Hematopoietic multipotent progenitor cell treated with erythropoietin and hydrocortisone succinate and interleukin-3 and kit ligand, for 17 days (in vitro differentiated cells): ENCODE measurements around the gene THADA.
"Not testable (repeated sequence)": the region's sequence is repeated elsewhere in the genome, so short reads cannot be mapped to it uniquely, and the experiment has no call there.

Source experiments
- DNase-seq: peaks from one replicate; pipeline ENCODE4 v3.0.0-alpha.2; 2015; ENCODE audit warnings: low spot score

Gene THADA

GRCh38 chr2:43538034-43538670, 57.7 kb downstream of the THADA start:
- DNase-seq = no peak

DNA sequence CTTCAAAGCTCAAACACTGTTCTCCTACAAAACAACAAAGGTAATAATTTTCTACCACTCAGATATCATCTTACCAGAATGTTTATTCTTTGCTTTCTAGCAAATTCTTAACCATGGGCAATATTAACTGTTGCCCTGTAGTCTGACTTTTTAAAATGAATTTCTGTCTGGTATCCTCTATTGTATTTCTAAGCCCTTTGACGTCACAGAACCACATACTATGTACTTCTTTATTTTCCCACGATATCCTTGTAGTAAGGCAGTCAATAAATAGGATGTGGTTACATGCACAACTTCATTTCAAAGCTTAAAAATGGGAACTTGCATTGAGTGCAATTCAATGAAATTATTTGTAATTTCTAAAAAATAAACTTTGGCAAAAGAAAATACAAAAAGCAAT, 58.7 kb downstream of the THADA start:
- DNase-seq = no peak

DNA sequence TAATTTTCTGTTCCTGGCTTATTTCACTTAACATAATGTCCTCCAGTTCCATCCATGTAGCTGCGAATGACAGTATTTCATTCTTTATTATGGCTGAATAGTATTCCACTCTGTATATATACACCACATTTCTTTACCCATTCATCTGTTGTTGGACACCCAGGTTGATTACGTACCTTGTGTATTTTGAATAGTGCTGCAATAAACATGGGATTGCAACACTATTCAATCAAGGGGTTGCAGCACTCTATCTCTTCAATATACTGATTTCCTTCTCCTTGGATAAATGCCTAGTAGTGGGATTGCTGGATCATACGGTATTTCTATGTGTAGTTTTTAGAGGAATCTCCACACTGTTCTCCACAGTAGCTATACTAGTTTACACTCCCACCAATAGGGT, 61.3 kb downstream of the THADA start:
- DNase-seq = no peak

GRCh38 chr2:43532572-43532971, 63.3 kb downstream of the THADA start:
- DNase-seq = not testable (repeated sequence)

DNA sequence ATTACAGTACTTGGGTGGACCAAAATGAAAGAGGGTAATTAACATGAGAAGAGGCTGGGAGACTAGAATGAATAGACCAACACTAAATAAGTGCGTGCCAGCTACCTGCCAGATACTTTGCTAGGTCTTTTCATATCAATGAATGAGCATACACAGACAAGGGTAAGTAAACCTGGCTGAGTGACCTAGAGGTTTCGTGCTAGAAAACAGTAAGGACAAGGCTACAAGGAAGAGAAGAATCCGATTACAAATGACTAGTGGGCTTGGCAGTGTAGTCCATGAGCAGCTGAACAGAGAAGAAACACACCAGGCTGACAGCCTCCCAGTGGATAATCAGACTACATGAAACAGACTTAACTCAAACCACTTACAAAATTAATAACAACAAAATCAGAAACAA, 64.6 kb downstream of the THADA start:
- DNase-seq = no peak

GRCh38 chr2:43526994-43527393, 68.8 kb downstream of the THADA start:
- DNase-seq = no peak

DNA sequence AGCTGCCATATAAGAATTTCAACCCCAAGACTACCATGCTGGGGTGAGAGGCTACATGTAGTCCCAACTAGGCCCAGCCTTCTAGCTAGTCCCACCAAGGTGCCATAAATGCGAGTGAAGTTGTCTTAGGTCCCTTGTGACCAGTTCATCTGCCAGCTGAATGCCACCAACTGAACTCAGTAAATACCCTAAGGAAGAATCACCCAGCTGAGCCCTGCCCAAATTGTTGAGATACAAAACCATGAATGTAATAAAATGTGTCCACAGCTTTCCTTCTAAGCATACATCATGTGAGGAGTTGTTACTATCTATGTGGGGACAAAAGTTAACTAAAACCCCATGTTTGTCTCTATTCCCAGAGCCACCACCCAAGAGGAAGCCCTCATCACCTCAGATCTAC, 70.3 kb downstream of the THADA start:
- DNase-seq = no peak

GRCh38 chr2:43524177-43524965, 71.5 kb downstream of the THADA start:
- no peak for DNase-seq

- no peak for DNase-seq
These were observed 73.7 kb downstream of the THADA start for GRCh38 chr2:43522177-43522576.

DNA sequence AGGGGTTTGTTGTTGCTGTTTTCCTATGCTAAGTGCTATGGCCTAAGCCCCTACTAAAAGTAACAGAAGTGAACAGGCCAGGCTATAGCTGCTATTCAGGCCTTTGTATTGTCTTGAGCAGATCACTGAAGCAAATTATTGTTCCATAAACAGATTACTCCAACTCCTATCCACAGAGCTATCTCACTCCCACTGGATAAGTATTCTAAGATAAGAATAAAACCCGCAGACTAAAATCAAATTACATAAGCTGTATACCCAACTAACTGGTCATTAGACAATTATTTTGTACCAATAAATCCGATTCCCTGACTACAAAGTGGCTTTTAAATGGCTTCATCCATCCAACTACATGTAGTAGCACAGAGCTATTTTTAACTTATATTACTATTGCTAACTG, 74.3 kb downstream of the THADA start:
- DNase-seq = no peak

DNA sequence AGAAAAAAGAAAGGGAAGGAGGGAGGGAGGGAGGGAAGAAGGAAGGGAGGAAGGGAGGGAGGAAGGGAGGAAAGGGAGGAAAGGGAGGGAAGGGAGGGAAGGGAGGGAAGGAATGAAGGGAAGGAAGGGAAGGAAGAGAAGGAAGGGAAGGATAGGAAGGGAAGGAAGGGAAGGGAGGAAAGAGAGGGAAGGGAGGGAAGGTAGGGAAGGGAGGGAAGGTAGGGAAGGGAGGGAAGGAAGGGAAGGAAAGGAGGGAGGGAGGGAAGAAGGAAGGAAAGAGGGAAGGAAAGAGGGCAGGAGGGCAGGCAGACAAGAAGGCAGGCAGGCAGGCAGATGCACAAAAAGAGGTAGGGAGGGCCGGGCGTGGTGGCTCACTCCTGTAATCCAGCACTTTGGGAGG, 74.9 kb downstream of the THADA start:
- DNase-seq = no peak

GRCh38 chr2:43519643-43520221, 76.1 kb downstream of the THADA start:
- DNase-seq = no peak

DNA sequence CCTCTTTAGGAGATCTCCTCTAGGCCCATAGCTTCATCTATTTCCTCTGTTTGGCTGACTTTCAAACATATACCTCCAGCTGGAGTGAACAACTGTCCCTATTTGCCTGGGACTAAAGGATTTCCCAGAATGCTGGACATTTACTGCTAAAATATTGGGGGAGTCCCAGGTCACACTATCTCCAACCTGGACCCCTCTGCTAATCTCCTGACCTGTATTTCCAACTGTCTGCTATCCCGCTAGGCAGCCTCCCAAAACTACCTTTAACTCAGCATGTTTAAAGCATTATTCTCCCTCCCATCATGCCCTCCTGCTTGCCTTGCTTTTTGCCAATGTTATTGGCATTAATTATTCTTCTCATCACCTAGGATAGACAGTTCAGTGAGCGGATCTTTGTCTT, 77.1 kb downstream of the THADA start:
- no peak for DNase-seq

DNA sequence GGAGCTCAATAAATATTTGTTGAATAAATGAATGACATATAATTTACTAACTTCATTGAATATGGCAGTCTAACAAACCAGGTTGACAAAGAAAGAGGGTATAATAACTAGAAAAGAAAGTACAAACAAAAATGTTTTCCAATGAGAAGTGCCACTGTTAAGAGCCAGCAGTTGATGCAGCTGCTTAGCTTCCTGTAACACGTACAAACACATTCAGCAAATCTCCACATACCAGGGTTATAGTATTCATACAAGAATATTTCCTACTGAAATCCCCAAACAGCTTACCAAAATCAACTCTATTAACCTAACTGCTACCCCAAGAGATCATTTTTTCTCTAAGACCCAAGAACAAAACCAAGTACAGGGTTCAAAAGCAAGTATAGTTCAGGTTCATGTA, 77.7 kb downstream of the THADA start:
- no peak for DNase-seq

GRCh38 chr2:43515807-43516497, 79.9 kb downstream of the THADA start:
- DNase-seq = no peak

GRCh38 chr2:43515248-43515647, 80.6 kb downstream of the THADA start:
- no peak for DNase-seq

DNA sequence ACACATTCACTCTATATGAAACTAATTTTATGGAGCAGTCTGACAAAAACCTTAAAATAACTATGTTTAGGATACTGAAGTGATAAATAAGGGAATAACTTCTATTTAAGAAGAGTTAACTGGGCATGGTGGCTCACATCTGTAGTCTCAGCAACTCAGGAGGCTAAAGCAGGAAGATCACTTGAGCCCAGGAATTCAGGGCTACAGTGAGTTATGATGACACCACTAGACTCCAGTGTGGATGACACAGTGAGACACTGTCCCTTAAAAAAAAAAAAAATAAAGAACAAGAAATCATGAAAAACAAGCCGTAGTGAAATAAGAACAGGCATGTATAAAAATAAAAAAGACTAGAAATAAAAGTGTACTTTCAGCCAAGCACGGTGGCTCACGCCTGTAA, 82.0 kb downstream of the THADA start:
- no peak for DNase-seq

GRCh38 chr2:43513216-43513615, 82.6 kb downstream of the THADA start:
- DNase-seq = no peak

DNA sequence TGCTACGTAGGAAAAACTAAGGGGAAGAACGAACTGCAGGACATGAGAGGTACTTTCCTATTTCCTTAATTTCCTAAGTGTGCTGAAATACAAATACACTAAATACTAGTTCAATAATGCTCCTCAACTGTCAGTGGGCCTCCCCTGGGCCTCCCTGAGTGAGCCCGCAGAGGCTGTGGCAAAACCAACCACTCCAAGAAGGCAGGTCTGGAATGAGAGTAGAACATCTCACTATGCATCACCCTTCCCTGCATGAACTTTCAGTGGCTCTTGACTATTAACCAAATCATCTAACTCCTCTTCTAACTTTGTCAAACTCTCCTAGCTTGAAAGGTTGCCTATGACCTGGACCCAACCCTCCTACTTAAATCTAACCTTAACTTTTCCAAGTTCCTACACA, 84.6 kb downstream of the THADA start:
- DNase-seq = no peak

DNA sequence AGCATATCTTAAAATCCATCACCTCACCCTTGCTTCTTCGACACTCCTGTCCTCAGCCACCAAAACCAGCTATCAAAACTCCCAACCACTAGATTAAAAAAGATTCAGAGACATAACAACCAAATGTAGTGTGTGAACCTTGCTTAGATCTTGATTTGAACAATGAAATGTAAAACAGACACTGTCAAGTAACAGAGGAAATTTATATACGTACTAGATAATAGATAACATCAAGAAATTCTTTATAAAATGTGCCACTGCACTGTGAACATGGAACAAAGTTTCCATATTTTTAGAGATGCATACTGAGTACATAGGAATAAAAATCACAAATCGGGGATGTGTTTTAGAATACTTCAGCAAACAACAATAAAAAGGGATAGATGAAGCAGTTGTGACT, 86.0 kb downstream of the THADA start:
- no peak for DNase-seq

- no peak for DNase-seq
These were observed 87.6 kb downstream of the THADA start for GRCh38 chr2:43508209-43508608.

- no peak for DNase-seq
These were observed 88.7 kb downstream of the THADA start for GRCh38 chr2:43507137-43507536.

DNA sequence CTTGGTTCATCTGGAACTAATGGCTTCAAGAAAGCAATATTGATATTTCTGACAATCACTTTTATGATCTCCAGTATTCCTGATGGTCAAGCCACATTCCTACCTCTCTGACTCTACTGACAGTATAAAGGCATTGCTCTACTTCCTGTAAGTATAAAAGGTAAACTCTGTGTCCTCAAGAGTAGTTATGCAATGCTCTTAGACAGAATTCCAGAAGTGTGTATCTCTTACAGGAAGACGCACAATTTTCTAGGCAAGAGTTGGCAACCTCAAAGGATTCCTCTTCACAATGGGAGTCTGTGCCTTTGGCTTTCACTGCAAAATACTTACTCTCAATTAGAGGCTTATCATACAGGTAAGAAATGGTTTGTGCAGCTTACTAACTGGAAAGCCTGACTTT, 100.1 kb downstream of the THADA start:
- no peak for DNase-seq
